WTC11 (cell line): ENCODE measurements around the gene CPNE5. TPM values are rescaled to one million over a fixed set of nuclear protein-coding genes. Genes with fewer than 3 reads are reported as not detected.

Experiments
- ATAC-seq: fragments of 200-7000 bp; cut with Tn5 transposase; 2 replicates; pipeline ENCODE4 v1.10.0; 2021; ENCODE audit warnings: mild to moderate bottlenecking, moderate library complexity
- CTCF ChIA-PET: fragments of 300-600 bp; sonication (Branson Sonifier 250); formaldehyde crosslinking; loops from one replicate; lab custom pipeline; 2021; ENCODE audit warnings: antibody characterized with exemption; lab: Charles Lee
- POLR2A ChIA-PET: fragments of 350-600 bp; sonication (Branson Sonifier 250); formaldehyde crosslinking; loops from one replicate; lab custom pipeline; 2021; ENCODE audit warnings: antibody characterized with exemption; lab: Charles Lee
- DNase-seq: peaks from one replicate; pipeline ENCODE4 v3.0.0; 2021; ENCODE audit warnings: low spot score
- H3K27ac Mint-ChIP-seq: 2 replicates; pipeline ENCODE4 v1.8.0; 2021; ENCODE audit warnings: mixed read lengths
- H3K27me3 Mint-ChIP-seq: 2 replicates; pipeline ENCODE4 v1.8.0; 2021; ENCODE audit warnings: low read depth, mild to moderate bottlenecking, moderate library complexity, mixed read lengths
- H3K36me3 Mint-ChIP-seq: 2 replicates; pipeline ENCODE4 v1.8.0; 2021; ENCODE audit warnings: mixed read lengths
- H3K4me1 Mint-ChIP-seq: 2 replicates; pipeline ENCODE4 v1.8.0; 2022; ENCODE audit warnings: mixed read lengths
- H3K4me3 Mint-ChIP-seq: 2 replicates; pipeline ENCODE4 v1.8.0; 2021; ENCODE audit warnings: mild to moderate bottlenecking, moderate library complexity, mixed read lengths
- H3K9me3 Mint-ChIP-seq: 2 replicates; pipeline ENCODE4 v1.8.0; 2021; ENCODE audit warnings: mixed read lengths
- AFF4 ChIP-seq: sonication (generic); formaldehyde crosslinking; IDR thresholded peaks from 2 replicates; pipeline ENCODE4 v1.8.1; 2023; ENCODE audit warnings: mild to moderate bottlenecking, missing genetic modification reagents, borderline replicate concordance
- ATF1 ChIP-seq: sonication (generic); formaldehyde crosslinking; IDR thresholded peaks from 2 replicates; pipeline ENCODE4 v1.8.1; 2023; ENCODE audit warnings: mild to moderate bottlenecking, moderate library complexity, missing genetic modification reagents
- E2F1 ChIP-seq: sonication (generic); formaldehyde crosslinking; IDR thresholded peaks from 2 replicates; pipeline ENCODE4 v1.8.0; 2022; ENCODE audit warnings: mild to moderate bottlenecking, missing genetic modification reagents
- ELF4 ChIP-seq: sonication (generic); formaldehyde crosslinking; IDR thresholded peaks from 2 replicates; pipeline ENCODE4 v1.8.1; 2022; ENCODE audit warnings: low read depth, mild to moderate bottlenecking, moderate library complexity, missing genetic modification reagents
- GRHL2 ChIP-seq: fragments of 250-450 bp; sonication (Bioruptor Pico); IDR thresholded peaks from 2 replicates; pipeline ENCODE4 v1.8.0; 2022; ENCODE audit warnings: mild to moderate bottlenecking, moderate library complexity; ENCODE audit not compliant: insufficient replicate concordance, severe bottlenecking
- IRF2 ChIP-seq: sonication (generic); formaldehyde crosslinking; IDR thresholded peaks from 2 replicates; pipeline ENCODE4 v1.8.0; 2022; ENCODE audit warnings: low read depth, missing genetic modification reagents, borderline replicate concordance
- KAT7 ChIP-seq: sonication (generic); formaldehyde crosslinking; IDR thresholded peaks from 2 replicates; pipeline ENCODE4 v1.8.1; 2023; ENCODE audit warnings: missing genetic modification reagents, mild to moderate bottlenecking, borderline replicate concordance
- NR1H2 ChIP-seq: sonication (generic); formaldehyde crosslinking; IDR thresholded peaks from 2 replicates; pipeline ENCODE4 v1.9.0; 2021; ENCODE audit warnings: mild to moderate bottlenecking, moderate library complexity, missing genetic modification reagents
- OVOL2 ChIP-seq: fragments of 250-450 bp; sonication (Bioruptor Pico); IDR thresholded peaks from 2 replicates; pipeline ENCODE4 v1.9.0; 2021; ENCODE audit warnings: mild to moderate bottlenecking, borderline replicate concordance
- PRRX2 ChIP-seq: fragments of 250-450 bp; sonication (Bioruptor Pico); IDR thresholded peaks from 2 replicates; pipeline ENCODE4 v1.8.0; 2021; ENCODE audit warnings: mild to moderate bottlenecking
- ZNF138 ChIP-seq: sonication (generic); formaldehyde crosslinking; conservative IDR thresholded peaks from 2 replicates; pipeline ENCODE4 v1.8.1; 2022; ENCODE audit warnings: mild to moderate bottlenecking, moderate library complexity, missing genetic modification reagents
- ZNF232 ChIP-seq: sonication (generic); formaldehyde crosslinking; IDR thresholded peaks from 2 replicates; pipeline ENCODE4 v1.8.0; 2022; ENCODE audit warnings: mild to moderate bottlenecking, missing genetic modification reagents
- ZNF416 ChIP-seq: fragments of 250-450 bp; sonication (Bioruptor Pico); IDR thresholded peaks from 2 replicates; pipeline ENCODE4 v1.9.0; 2021; ENCODE audit warnings: mild to moderate bottlenecking, inconsistent platforms
- total RNA-seq: library from RNA; stranded (reverse); gene quantifications from 3 replicates; pipeline ENCODE4 v1.2.3, GENCODE V29; 2021
- TF ChIP-seq, protein P1 (sequence below): sonication (generic); formaldehyde crosslinking; conservative IDR thresholded peaks from 2 replicates; pipeline ENCODE4 v1.8.1; 2023; ENCODE audit warnings: mild to moderate bottlenecking, low read depth, missing genetic modification reagents, moderate library complexity
- TF ChIP-seq, protein P2 (sequence below): sonication (generic); formaldehyde crosslinking; IDR thresholded peaks from 2 replicates; pipeline ENCODE4 v1.8.0; 2022; ENCODE audit warnings: mild to moderate bottlenecking, missing genetic modification reagents

The CPNE5 gene
- total RNA-seq, 1 experiment from 2014 or later = 0.44 TPM

DNA sequence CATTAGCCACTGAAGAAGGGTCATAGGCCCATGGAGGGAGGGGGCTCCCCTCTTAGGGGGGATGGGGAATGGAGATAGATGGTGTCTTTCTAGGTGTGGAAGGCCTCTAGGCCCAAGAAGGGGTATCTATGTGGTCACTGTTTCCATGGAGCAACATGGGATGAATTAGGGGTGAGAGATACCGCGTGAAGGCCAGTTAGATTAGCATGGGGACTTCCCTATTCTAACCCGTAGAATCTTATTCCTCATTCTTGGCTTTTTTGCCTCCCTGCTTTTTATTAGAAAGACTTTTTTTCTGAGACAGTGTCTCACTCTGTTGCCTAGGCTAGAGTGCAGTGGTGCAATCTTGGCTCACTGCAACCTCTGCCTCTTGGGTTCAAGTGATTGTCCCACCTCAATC is 138.4 kb downstream of the CPNE5 start:
- POLR2A ChIA-PET = no interaction called here
- no peak overlapping the region for H3K4me3 Mint-ChIP-seq

GRCh38 chr6:36700071-36700812 is 139.0 kb downstream of the CPNE5 start:
- ATAC-seq = no peak
- TF ChIP-seq, protein P1, sequence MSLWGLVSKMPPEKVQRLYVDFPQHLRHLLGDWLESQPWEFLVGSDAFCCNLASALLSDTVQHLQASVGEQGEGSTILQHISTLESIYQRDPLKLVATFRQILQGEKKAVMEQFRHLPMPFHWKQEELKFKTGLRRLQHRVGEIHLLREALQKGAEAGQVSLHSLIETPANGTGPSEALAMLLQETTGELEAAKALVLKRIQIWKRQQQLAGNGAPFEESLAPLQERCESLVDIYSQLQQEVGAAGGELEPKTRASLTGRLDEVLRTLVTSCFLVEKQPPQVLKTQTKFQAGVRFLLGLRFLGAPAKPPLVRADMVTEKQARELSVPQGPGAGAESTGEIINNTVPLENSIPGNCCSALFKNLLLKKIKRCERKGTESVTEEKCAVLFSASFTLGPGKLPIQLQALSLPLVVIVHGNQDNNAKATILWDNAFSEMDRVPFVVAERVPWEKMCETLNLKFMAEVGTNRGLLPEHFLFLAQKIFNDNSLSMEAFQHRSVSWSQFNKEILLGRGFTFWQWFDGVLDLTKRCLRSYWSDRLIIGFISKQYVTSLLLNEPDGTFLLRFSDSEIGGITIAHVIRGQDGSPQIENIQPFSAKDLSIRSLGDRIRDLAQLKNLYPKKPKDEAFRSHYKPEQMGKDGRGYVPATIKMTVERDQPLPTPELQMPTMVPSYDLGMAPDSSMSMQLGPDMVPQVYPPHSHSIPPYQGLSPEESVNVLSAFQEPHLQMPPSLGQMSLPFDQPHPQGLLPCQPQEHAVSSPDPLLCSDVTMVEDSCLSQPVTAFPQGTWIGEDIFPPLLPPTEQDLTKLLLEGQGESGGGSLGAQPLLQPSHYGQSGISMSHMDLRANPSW = no peak
- TF ChIP-seq PRRX2 (CRISPR knock-in tag) = no peak
- TF ChIP-seq IRF2 = no peak
- no peak for TF ChIP-seq ZNF232 (CRISPR knock-in tag)
- no peak for TF ChIP-seq ELF4 (CRISPR knock-in tag)
- TF ChIP-seq ATF1 = no peak
- no peak for TF ChIP-seq ZNF138
- no peak for TF ChIP-seq ZNF416 (CRISPR knock-in tag)
- no peak for TF ChIP-seq OVOL2 (CRISPR knock-in tag)
- no peak for TF ChIP-seq NR1H2 (CRISPR knock-in tag)
- TF ChIP-seq E2F1 (CRISPR knock-in tag) = no peak
- POLR2A ChIA-PET = no interaction called here

More for the DNA sequence above, 138.4 kb downstream of the CPNE5 start:
- CTCF ChIA-PET = no interaction called here
- DNase-seq (no peak), ATAC-seq (no peak)
- no peaks in the 10 kb centered on the region for H3K9me3 Mint-ChIP-seq
- no peaks in the 10 kb centered on the region for H3K36me3 Mint-ChIP-seq
- no peak overlapping the region for H3K27ac Mint-ChIP-seq
- no peaks in the 10 kb centered on the region for H3K27me3 Mint-ChIP-seq
- TF ChIP-seq GRHL2 (CRISPR knock-in tag) (no peak), AFF4 (CRISPR knock-in tag) (no peak), KAT7 (CRISPR knock-in tag) (no peak)
- TF ChIP-seq, protein P2, sequence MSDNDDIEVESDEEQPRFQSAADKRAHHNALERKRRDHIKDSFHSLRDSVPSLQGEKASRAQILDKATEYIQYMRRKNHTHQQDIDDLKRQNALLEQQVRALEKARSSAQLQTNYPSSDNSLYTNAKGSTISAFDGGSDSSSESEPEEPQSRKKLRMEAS (CRISPR knock-in tag) = no peak
- no peaks in the 10 kb centered on the region for H3K4me1 Mint-ChIP-seq

More at GRCh38 chr6:36700071-36700812, 139.0 kb downstream of the CPNE5 start:
- H3K36me3 Mint-ChIP-seq = no peaks in the 10 kb centered on the region
- no peak for DNase-seq
- no peaks in the 10 kb centered on the region for H3K9me3 Mint-ChIP-seq
- no peak overlapping the region for H3K27ac Mint-ChIP-seq
- CTCF ChIA-PET = interaction anchor here (0.7 kb wide), 1 partner anchor 85 kb away, joined by 3 read pairs; no protein-coding TSS in a partner anchor
- H3K27me3 Mint-ChIP-seq = no peaks in the 10 kb centered on the region
- H3K4me1 Mint-ChIP-seq = no peaks in the 10 kb centered on the region
- no peak overlapping the region for H3K4me3 Mint-ChIP-seq
